Thyroid gland (tissue), 4 donors: ENCODE results near the gene HERPUD1. TPM values are rescaled to one million over a fixed set of nuclear protein-coding genes. Genes with fewer than 3 reads are reported as not detected.

Source experiments
- DNase-seq, 2 donors: peaks; one replicate each; pipeline ENCODE4 v3.0.0-alpha.2; 2019
- H3K27ac ChIP-seq, 3 donors: fragments of 200-600 bp; sonication (generic); 1 replicate in 2 of 3; 2 replicates in 1 of 3; pipeline ENCODE4 v1.5.1; 2016 to 2019; ENCODE audit warnings: mild to moderate bottlenecking in 1 of 3, moderate library complexity in 1 of 3
- H3K27me3 ChIP-seq: fragments of 200-600 bp; sonication (generic); one replicate; pipeline ENCODE4 v1.5.1; 2019
- H3K36me3 ChIP-seq, 2 donors: fragments of 200-600 bp; sonication (generic); one replicate each; pipeline ENCODE4 v1.5.1; 2016 to 2019
- H3K4me1 ChIP-seq, 2 donors: fragments of 200-600 bp; sonication (generic); one replicate each; pipeline ENCODE4 v1.5.1; 2017 to 2019
- H3K4me3 ChIP-seq, 3 donors: fragments of 200-600 bp; sonication (generic); replicated peaks in 1 of 3; 1 replicate in 2 of 3; 2 replicates in 1 of 3; pipeline ENCODE4 v1.5.1; 2016; ENCODE audit warnings: mild to moderate bottlenecking in 1 of 3
- H3K9me3 ChIP-seq: fragments of 200-600 bp; sonication (generic); one replicate; pipeline ENCODE4 v1.5.1; 2017
- CTCF ChIP-seq, 6 experiments: fragments of 200-600 bp in 3 of 6; fragments of 450-650 bp in 3 of 6; sonication (generic) in 3 of 6; IDR thresholded peaks; one replicate each; pipeline ENCODE4 v1.5.1; 2016 to 2019; ENCODE audit warnings: antibody characterized with exemption in 6 of 6, mild to moderate bottlenecking in 2 of 6, inconsistent platforms in 1 of 6, moderate library complexity in 1 of 6
- POLR2A ChIP-seq, 2 donors: fragments of 450-650 bp; IDR thresholded peaks; one replicate each; pipeline ENCODE4 v1.6.1; 2017; ENCODE audit warnings: antibody characterized with exemption in 2 of 2, mild to moderate bottlenecking in 2 of 2, moderate library complexity in 1 of 2
- WGBS, 2 donors: methylation state at CpG; one replicate each; pipeline ENCODE4 v1.1.5; 2017; 5-methylcytosine and 5-hydroxymethylcytosine counted together
- intact Hi-C: fragments of 100-400 bp; cut with DNase I; formaldehyde crosslinking; loops from one replicate; pipeline ENCODE4 v1.15.1; 2023
- total RNA-seq, 4 donors: library from RNA; depleted of rRNA; stranded (reverse); fragments of >200 nt; gene quantifications; one replicate each; pipeline ENCODE4 v1.2.3, GENCODE V29; 2016

Gene HERPUD1
- total RNA-seq, 4 donors from 2014 or later = 212 to 659 (median 321) TPM

- Histone ChIP-seq H3K9me3 (no peaks in the 10 kb centered on the region), H3K27ac (peak overlapping the region in 1 of 3 donors; percentile 61), H3K36me3 (no peaks in the 10 kb centered on the region), H3K27me3 (no peaks in the 10 kb centered on the region), H3K4me1 (peaks cover 16 to 18% of the 10 kb centered on the region in 2 donors), H3K4me3 (no peak overlapping the region)
- WGBS, 2 donors = 63 to 73% methylated on average over 11 to 18 of the region's 22 CpGs
- peak in 1 of 2 donors; percentile 16 for DNase-seq
- TF ChIP-seq CTCF (IDR thresholded peaks at IDR 0.05) (no peak), POLR2A (IDR thresholded peaks at IDR 0.05) (no peak)
- intact Hi-C loops = no loop called here
Observed at GRCh38 chr16:56911771-56912571, 20.0 kb upstream of the HERPUD1 start.

- TF ChIP-seq CTCF (IDR thresholded peaks at IDR 0.05) = no peak
- no peak for TF ChIP-seq POLR2A (IDR thresholded peaks at IDR 0.05)
- 71 to 73% methylated on average over 18 of the region's 18 CpGs for WGBS, 2 donors
- no peaks in the 10 kb centered on the region for H3K36me3 ChIP-seq
- peak overlapping the region in 1 of 3 donors; percentile 54 for H3K27ac ChIP-seq
- peaks cover 16 to 19% of the 10 kb centered on the region in 2 donors for H3K4me1 ChIP-seq
- no peaks in the 10 kb centered on the region for H3K27me3 ChIP-seq
- no peaks in the 10 kb centered on the region for H3K9me3 ChIP-seq
- no peak for DNase-seq
- intact Hi-C loops = no loop called here
- H3K4me3 ChIP-seq = no peak overlapping the region
Observed at GRCh38 chr16:56912746-56913708, 18.9 kb upstream of the HERPUD1 start.

- 79 to 83% methylated on average over 7 of the region's 7 CpGs for WGBS, 2 donors
- H3K4me3 ChIP-seq = no peak overlapping the region
- H3K9me3 ChIP-seq = no peaks in the 10 kb centered on the region
- TF ChIP-seq POLR2A (IDR thresholded peaks at IDR 0.05) = no peak
- no peak for TF ChIP-seq CTCF (IDR thresholded peaks at IDR 0.05)
- no peaks in the 10 kb centered on the region for H3K36me3 ChIP-seq
- no peaks in the 10 kb centered on the region for H3K27me3 ChIP-seq
- H3K27ac ChIP-seq = peak overlapping the region in 1 of 3 donors; percentile 62
- DNase-seq = no peak
- H3K4me1 ChIP-seq = peaks cover 16 to 26% of the 10 kb centered on the region in 2 donors
- intact Hi-C loops = no loop called here
Observed at GRCh38 chr16:56914896-56915295, 17.0 kb upstream of the HERPUD1 start.

GRCh38 chr16:56915336-56916119 lies 16.4 kb upstream of the HERPUD1 start:
- no peak for TF ChIP-seq POLR2A (IDR thresholded peaks at IDR 0.05)
- TF ChIP-seq CTCF (IDR thresholded peaks at IDR 0.05) = no peak
- Histone ChIP-seq H3K36me3 (no peaks in the 10 kb centered on the region), H3K4me3 (no peak overlapping the region), H3K4me1 (peaks cover 16 to 26% of the 10 kb centered on the region in 2 donors), H3K27ac (peak overlapping the region in 2 of 3 donors; percentile 41 to 86), H3K9me3 (no peaks in the 10 kb centered on the region), H3K27me3 (no peaks in the 10 kb centered on the region)
- no peak for DNase-seq
- WGBS, 2 donors = 56 to 69% methylated on average over 13 of the region's 13 CpGs
- intact Hi-C loops = no loop called here
